Stimulated activated CD8-positive, alpha-beta memory T cell treated with anti-CD3 and anti-CD28 coated beads, Interleukin-4, amount 100 ng/mL, for 48 hours (primary cell): ENCODE measurements around the gene OR4C11.

Experiments used
- DNase-seq: peaks from one replicate; pipeline ENCODE4 v3.0.0-alpha.2; 2020

The OR4C11 gene

DNA sequence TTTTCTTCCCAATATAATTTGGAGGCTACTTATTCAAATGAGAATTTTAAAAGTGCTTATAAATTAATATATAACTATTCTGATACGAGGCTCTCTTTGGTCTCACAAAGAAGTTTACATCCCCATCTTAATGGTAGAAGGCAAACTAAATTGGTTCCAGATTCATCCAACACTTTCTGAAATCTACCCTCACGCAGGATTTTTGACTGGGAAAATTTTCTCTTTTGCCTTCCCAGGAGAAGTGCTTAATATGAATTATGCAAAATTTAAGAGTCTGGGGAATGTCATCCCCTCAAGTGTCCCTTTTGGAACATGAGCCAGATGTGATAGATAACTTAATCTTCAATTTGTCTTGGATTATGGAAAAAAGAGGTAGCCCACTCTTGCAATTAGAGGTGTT, at the start of gene OR4C11:
TSS of gene OR4C11 (minus strand) at position 101 of the 400 bp plus-strand sequence. CDS start 3,272 bp downstream, outside the sequence.
- no peak for DNase-seq

DNA sequence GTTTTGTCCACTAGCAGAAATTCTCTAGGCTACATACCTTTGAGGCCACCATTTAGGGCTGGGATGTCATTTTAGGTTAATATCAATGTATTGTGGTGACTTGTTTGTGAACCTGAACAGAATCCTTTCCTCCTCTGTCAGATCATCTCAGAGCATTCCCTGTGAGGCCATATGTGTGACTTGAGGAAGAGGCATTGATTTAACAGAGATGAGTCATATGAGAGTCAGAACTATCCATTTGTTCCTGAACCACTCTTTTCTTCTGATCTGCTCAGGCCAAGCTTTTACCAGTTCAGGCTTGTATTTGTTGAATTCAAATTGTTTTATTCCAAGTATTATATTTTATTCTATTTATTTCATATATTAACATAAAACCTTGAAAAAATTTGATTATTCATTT, 47.7 kb upstream of the OR4C11 start:
- DNase-seq: no peak

- no peak for DNase-seq
Observed at GRCh38 chr11:55652560-55652959, 45.1 kb upstream of the OR4C11 start.

GRCh38 chr11:55648027-55648426, 40.6 kb upstream of the OR4C11 start, which contains the start of gene OR4S2:
OR4S2 (plus strand) TSS chr11:55648327; CDS start chr11:55650904, 2,577 bp downstream.
- no peak for DNase-seq

DNA sequence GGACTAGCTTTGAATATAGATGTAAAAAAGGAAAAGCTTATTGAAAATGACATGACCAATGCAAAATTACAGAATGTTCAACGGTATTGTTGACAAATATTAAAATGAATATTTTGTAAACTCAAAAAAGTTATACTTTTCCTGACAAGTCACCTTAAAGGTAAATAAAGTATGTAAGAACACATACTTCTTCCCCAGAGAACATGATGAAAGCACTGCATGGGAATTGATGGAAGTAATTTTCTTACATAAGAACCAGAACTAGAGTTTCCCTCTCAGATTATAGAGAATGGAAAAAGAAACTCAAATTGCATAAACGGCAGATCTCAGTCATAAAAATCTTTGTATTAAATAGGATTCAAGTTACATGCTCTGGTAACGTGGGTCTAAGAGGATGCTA, 27.4 kb upstream of the OR4C11 start, which contains the start of gene OR4P4:
TSS of gene OR4P4 (plus strand) at position 301 of the 400 bp plus-strand sequence.
- no peak for DNase-seq

GRCh38 chr11:55624531-55624930, 17.1 kb upstream of the OR4C11 start:
- DNase-seq: no peak

- no peak for DNase-seq
Observed at GRCh38 chr11:55572548-55572947, 34.9 kb downstream of the OR4C11 start.

GRCh38 chr11:55571828-55572227, 35.6 kb downstream of the OR4C11 start, which contains the start of gene OR4C16:
OR4C16 (plus strand) TSS chr11:55572128; CDS start chr11:55572128, 0 bp downstream.
- DNase-seq: no peak

- no peak for DNase-seq
Observed at GRCh38 chr11:55554169-55554568, 53.3 kb downstream of the OR4C11 start, which contains the start of gene OR4C15. OR4C15 (plus strand) TSS chr11:55554469; CDS start chr11:55554469, 0 bp downstream.
